ENCODE data around the gene EXOC6B. TPM values are rescaled to one million over a fixed set of nuclear protein-coding genes. Genes with fewer than 3 reads are reported as not detected.

EXOC6B gene
- total and polyA plus RNA-seq, 10 of the 15 experiments (the other 5 are each of a cell fraction or from before 2014, with no cell fraction given), result 0.23 to 2.2 (median 1.2) TPM

DNA sequence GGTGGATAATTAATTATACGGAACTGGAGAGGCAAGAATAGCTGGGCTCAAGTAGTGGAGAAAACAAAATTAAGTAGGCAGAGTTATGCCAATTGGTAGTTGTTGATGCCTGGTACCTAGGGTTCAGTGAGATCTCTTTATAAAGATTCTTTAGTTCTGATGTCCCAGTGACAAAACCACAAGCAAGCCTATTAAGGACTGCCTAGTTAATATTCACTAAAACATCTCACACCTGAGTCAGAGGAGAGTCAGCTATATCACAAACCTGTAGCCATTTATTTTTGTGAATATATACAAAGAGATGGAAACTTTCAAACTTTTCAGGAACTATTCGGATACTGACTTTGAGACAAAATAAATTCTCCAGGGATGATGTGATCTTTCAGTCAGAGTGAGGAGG lies 464.3 kb downstream of the EXOC6B start:
- in situ Hi-C loops (cut with MboI), result no loop called here
- SMC1A ChIA-PET (ENCODE audit: uncharacterized antibody, unreplicated experiment), result no interaction called here
- FAIRE-seq, result no peak

DNA sequence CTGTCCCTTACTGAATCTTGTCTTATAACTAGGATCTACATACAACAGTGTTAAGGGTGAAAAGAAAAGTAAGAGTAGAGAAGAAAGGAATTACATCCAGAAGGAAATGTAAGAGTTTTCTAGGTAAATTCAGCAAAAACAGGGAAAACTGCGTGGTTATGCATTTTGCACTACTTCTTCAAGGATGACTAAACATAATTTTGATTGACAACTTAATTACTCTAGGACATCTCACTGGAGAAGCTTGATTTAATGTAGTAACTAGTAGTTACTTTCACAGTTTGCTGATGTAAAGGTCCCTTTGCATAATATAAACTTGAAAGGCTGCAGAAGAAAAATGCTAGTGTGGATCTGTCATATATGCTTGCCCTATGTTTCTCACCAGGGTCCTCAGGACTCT lies 464.8 kb downstream of the EXOC6B start:
- POLR2A ChIA-PET, result no interaction called here
- in situ Hi-C loops (cut with MboI), result no loop called here
- WGBS (ENCODE audit: insufficient coverage, insufficient replicate concordance, low lambda C conversion rate, missing lambda C conversion rate), result 0% methylated on average over 1 of the region's 1 CpG
- H3K36me3 ChIP-seq (ENCODE audit: control insufficient read depth in 2 of 2, insufficient read depth in 2 of 2, low read length in 1 of 2), result no peaks in the 10 kb centered on the region
- H4K20me1 ChIP-seq (ENCODE audit: control insufficient read depth, insufficient read depth), result no peaks in the 10 kb centered on the region
- H3K27me3 ChIP-seq (replicated peaks in 1 of 2; ENCODE audit: control insufficient read depth in 2 of 2, insufficient read depth in 2 of 2, low read length in 1 of 2), result no peaks in the 10 kb centered on the region
- DNase-seq (ENCODE audit: low read depth, low spot score), result no peak
- SMC1A ChIA-PET (ENCODE audit: uncharacterized antibody, unreplicated experiment), result no interaction called here
- no peak overlapping the region for H2AFZ ChIP-seq (ENCODE audit: control insufficient read depth, low read depth, low read length)
- H3K9me3 ChIP-seq (replicated peaks; ENCODE audit: control insufficient read depth, insufficient read depth, low read length), result no peaks in the 10 kb centered on the region
- BruUV-seq (replicated peaks), result no TSS peak
- ATAC-seq, result no peak
- H3K4me2 ChIP-seq (ENCODE audit: control insufficient read depth, insufficient read depth), result no peak overlapping the region
- no peak overlapping the region for H3K4me3 ChIP-seq
- H3K4me1 ChIP-seq (ENCODE audit: control insufficient read depth, insufficient read depth, low read length), result no peaks in the 10 kb centered on the region
- no peak for FAIRE-seq
- H3K27ac ChIP-seq (ENCODE audit: control insufficient read depth, insufficient read depth), result no peak overlapping the region
- RAD21 ChIA-PET (ENCODE audit: unreplicated experiment), result no interaction called here
- CTCF ChIA-PET, result no interaction called here
- intact Hi-C loops (cut with micrococcal nuclease; ENCODE audit: unreplicated experiment), result no loop called here
- H3K79me2 ChIP-seq (ENCODE audit: control insufficient read depth, insufficient read depth, low read length), result no peaks in the 10 kb centered on the region
- no peak overlapping the region for H3K9ac ChIP-seq (ENCODE audit: control insufficient read depth, insufficient read depth, low read length)
- TF ChIP-seq, protein P1, sequence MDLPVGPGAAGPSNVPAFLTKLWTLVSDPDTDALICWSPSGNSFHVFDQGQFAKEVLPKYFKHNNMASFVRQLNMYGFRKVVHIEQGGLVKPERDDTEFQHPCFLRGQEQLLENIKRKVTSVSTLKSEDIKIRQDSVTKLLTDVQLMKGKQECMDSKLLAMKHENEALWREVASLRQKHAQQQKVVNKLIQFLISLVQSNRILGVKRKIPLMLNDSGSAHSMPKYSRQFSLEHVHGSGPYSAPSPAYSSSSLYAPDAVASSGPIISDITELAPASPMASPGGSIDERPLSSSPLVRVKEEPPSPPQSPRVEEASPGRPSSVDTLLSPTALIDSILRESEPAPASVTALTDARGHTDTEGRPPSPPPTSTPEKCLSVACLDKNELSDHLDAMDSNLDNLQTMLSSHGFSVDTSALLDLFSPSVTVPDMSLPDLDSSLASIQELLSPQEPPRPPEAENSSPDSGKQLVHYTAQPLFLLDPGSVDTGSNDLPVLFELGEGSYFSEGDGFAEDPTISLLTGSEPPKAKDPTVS (IDR thresholded peaks at IDR 0.05; ENCODE audit: low read depth, low read length), result no peak
- TF ChIP-seq, protein P2, sequence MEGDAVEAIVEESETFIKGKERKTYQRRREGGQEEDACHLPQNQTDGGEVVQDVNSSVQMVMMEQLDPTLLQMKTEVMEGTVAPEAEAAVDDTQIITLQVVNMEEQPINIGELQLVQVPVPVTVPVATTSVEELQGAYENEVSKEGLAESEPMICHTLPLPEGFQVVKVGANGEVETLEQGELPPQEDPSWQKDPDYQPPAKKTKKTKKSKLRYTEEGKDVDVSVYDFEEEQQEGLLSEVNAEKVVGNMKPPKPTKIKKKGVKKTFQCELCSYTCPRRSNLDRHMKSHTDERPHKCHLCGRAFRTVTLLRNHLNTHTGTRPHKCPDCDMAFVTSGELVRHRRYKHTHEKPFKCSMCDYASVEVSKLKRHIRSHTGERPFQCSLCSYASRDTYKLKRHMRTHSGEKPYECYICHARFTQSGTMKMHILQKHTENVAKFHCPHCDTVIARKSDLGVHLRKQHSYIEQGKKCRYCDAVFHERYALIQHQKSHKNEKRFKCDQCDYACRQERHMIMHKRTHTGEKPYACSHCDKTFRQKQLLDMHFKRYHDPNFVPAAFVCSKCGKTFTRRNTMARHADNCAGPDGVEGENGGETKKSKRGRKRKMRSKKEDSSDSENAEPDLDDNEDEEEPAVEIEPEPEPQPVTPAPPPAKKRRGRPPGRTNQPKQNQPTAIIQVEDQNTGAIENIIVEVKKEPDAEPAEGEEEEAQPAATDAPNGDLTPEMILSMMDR (IDR thresholded peaks at IDR 0.05 in 2 of 3, conservative IDR thresholded peaks at IDR 0.05 in 1 of 3; ENCODE audit: control insufficient read depth in 2 of 3, extremely low read depth in 1 of 3, insufficient read depth in 1 of 3, low read depth in 3 of 3, low read length in 3 of 3), result no peak
- TF ChIP-seq FOXK2 (IDR thresholded peaks at IDR 0.05) (no peak), ZNF207 (IDR thresholded peaks at IDR 0.05; ENCODE audit: borderline replicate concordance) (no peak), HDGF (IDR thresholded peaks at IDR 0.05) (no peak), LARP7 (IDR thresholded peaks at IDR 0.05) (no peak), SIN3A (IDR thresholded peaks at IDR 0.05; ENCODE audit: low read depth, low read length) (no peak), ZNF384 (IDR thresholded peaks at IDR 0.05; ENCODE audit: borderline replicate concordance, low read depth, low read length) (no peak)

More for the DNA sequence above, 464.3 kb downstream of the EXOC6B start:
- no peak overlapping the region for H3K4me3 ChIP-seq
- H3K9ac ChIP-seq (ENCODE audit: control insufficient read depth, insufficient read depth, low read length), result no peak overlapping the region
- no peaks in the 10 kb centered on the region for H3K27me3 ChIP-seq (replicated peaks in 1 of 2; ENCODE audit: control insufficient read depth in 2 of 2, insufficient read depth in 2 of 2, low read length in 1 of 2)
- H3K9me3 ChIP-seq (replicated peaks; ENCODE audit: control insufficient read depth, insufficient read depth, low read length), result no peaks in the 10 kb centered on the region
- CTCF ChIA-PET, result no interaction called here
- no peaks in the 10 kb centered on the region for H4K20me1 ChIP-seq (ENCODE audit: control insufficient read depth, insufficient read depth)
- RAD21 ChIA-PET (ENCODE audit: unreplicated experiment), result no interaction called here
- H3K79me2 ChIP-seq (ENCODE audit: control insufficient read depth, insufficient read depth, low read length), result no peaks in the 10 kb centered on the region
- H3K36me3 ChIP-seq (ENCODE audit: control insufficient read depth in 2 of 2, insufficient read depth in 2 of 2, low read length in 1 of 2), result no peaks in the 10 kb centered on the region
- ATAC-seq, result no peak
- no peak overlapping the region for H2AFZ ChIP-seq (ENCODE audit: control insufficient read depth, low read depth, low read length)
- no TSS peak for BruUV-seq (replicated peaks)
- TF ChIP-seq, protein P3, sequence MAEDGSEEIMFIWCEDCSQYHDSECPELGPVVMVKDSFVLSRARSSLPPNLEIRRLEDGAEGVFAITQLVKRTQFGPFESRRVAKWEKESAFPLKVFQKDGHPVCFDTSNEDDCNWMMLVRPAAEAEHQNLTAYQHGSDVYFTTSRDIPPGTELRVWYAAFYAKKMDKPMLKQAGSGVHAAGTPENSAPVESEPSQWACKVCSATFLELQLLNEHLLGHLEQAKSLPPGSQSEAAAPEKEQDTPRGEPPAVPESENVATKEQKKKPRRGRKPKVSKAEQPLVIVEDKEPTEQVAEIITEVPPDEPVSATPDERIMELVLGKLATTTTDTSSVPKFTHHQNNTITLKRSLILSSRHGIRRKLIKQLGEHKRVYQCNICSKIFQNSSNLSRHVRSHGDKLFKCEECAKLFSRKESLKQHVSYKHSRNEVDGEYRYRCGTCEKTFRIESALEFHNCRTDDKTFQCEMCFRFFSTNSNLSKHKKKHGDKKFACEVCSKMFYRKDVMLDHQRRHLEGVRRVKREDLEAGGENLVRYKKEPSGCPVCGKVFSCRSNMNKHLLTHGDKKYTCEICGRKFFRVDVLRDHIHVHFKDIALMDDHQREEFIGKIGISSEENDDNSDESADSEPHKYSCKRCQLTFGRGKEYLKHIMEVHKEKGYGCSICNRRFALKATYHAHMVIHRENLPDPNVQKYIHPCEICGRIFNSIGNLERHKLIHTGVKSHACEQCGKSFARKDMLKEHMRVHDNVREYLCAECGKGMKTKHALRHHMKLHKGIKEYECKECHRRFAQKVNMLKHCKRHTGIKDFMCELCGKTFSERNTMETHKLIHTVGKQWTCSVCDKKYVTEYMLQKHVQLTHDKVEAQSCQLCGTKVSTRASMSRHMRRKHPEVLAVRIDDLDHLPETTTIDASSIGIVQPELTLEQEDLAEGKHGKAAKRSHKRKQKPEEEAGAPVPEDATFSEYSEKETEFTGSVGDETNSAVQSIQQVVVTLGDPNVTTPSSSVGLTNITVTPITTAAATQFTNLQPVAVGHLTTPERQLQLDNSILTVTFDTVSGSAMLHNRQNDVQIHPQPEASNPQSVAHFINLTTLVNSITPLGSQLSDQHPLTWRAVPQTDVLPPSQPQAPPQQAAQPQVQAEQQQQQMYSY (CRISPR knock-in tag; IDR thresholded peaks at IDR 0.05), result no peak
- TF ChIP-seq MYB (IDR thresholded peaks at IDR 0.05; ENCODE audit: borderline replicate concordance, low read depth, low read length), result no peak
- no peak overlapping the region for H3K4me2 ChIP-seq (ENCODE audit: control insufficient read depth, insufficient read depth)
- intact Hi-C loops (cut with micrococcal nuclease; ENCODE audit: unreplicated experiment), result no loop called here
- DNase-seq (ENCODE audit: low read depth, low spot score), result no peak
- no peaks in the 10 kb centered on the region for H3K4me1 ChIP-seq (ENCODE audit: control insufficient read depth, insufficient read depth, low read length)
- POLR2A ChIA-PET, result no interaction called here
- H3K27ac ChIP-seq (ENCODE audit: control insufficient read depth, insufficient read depth), result no peak overlapping the region
- whole genome bisulfite sequencing (ENCODE audit: insufficient coverage, insufficient replicate concordance, low lambda C conversion rate, missing lambda C conversion rate), result 54% methylated on average over 2 of the region's 2 CpGs

Measured in GM12878 (cell line).